Stomach (tissue), 4 donors: ENCODE data around the gene TJP2.

ENCODE experiments used
- CTCF ChIP-seq, 7 experiments: fragments of 450-650 bp in 4 of 7; fragments of 200-600 bp in 3 of 7; sonication (generic) in 3 of 7; IDR thresholded peaks; one replicate each; pipeline ENCODE4 v1.5.1; 2016 to 2019; ENCODE audit warnings: antibody characterized with exemption in 7 of 7, control low read depth in 2 of 7, mild to moderate bottlenecking in 1 of 7
- EP300 ChIP-seq: sonication (generic); formaldehyde crosslinking; IDR thresholded peaks from one replicate; pipeline ENCODE4 v1.6.1; 2017; ENCODE audit warnings: antibody characterized with exemption

- TF ChIP-seq CTCF (IDR thresholded peaks at IDR 0.05) (no peak), EP300 (no peak)
Observed at GRCh38 chr9:69258551-69258950, 84.5 kb downstream of the TJP2 start.
